ENCODE results near the gene PHIP.

The PHIP gene

GRCh38 chr6:79078075-79078969 lies at the start of gene PHIP:
Gene PHIP (minus strand): TSS chr6:79078254. CDS start chr6:79078068, 186 bp downstream.
- TF ChIP-seq CTCF (IDR thresholded peaks at IDR 0.05; ENCODE audit: insufficient read depth, missing control alignments), result no peak
- DNase-seq (ENCODE audit: insufficient read length, low spot score) (no peak), FAIRE-seq (no peak)

- DNase-seq (ENCODE audit: insufficient read length, low spot score) (no peak), FAIRE-seq (no peak)
- TF ChIP-seq CTCF (IDR thresholded peaks at IDR 0.05; ENCODE audit: insufficient read depth, missing control alignments), result peak; percentile 1
Measured at GRCh38 chr6:79127660-79128059, 49.6 kb upstream of the PHIP start.

GRCh38 chr6:79119217-79119616 lies 41.2 kb upstream of the PHIP start:
- no peak for DNase-seq (ENCODE audit: insufficient read length, low spot score)
- TF ChIP-seq CTCF (IDR thresholded peaks at IDR 0.05; ENCODE audit: insufficient read depth, missing control alignments), result no peak
- FAIRE-seq, result no peak

- no peak for FAIRE-seq
- TF ChIP-seq CTCF (IDR thresholded peaks at IDR 0.05; ENCODE audit: insufficient read depth, missing control alignments), result no peak
- no peak for DNase-seq (ENCODE audit: insufficient read length, low spot score)
Measured at GRCh38 chr6:79117752-79118151, 39.7 kb upstream of the PHIP start.

GRCh38 chr6:79115553-79116182 lies 37.6 kb upstream of the PHIP start:
- no peak for TF ChIP-seq CTCF (IDR thresholded peaks at IDR 0.05; ENCODE audit: insufficient read depth, missing control alignments)
- DNase-seq (ENCODE audit: insufficient read length, low spot score) (no peak), FAIRE-seq (no peak)

GRCh38 chr6:79111549-79111948 lies 33.5 kb upstream of the PHIP start:
- DNase-seq (ENCODE audit: insufficient read length, low spot score), result no peak
- no peak for TF ChIP-seq CTCF (IDR thresholded peaks at IDR 0.05; ENCODE audit: insufficient read depth, missing control alignments)
- no peak for FAIRE-seq

GRCh38 chr6:79101164-79101563 lies 23.1 kb upstream of the PHIP start:
- DNase-seq (ENCODE audit: insufficient read length, low spot score) (no peak), FAIRE-seq (no peak)
- no peak for TF ChIP-seq CTCF (IDR thresholded peaks at IDR 0.05; ENCODE audit: insufficient read depth, missing control alignments)

Data from D721Med (cell line).